Chondrocyte (in vitro differentiated cells): ENCODE measurements around the gene LRRC9. TPM values are rescaled to one million over a fixed set of nuclear protein-coding genes. Genes with fewer than 3 reads are reported as not detected.
"Not testable (repeated sequence)": the region's sequence is repeated elsewhere in the genome, so short reads cannot be mapped to it uniquely, and the experiment has no call there.

Source experiments
- DNase-seq: peaks from one replicate; pipeline ENCODE4 v3.0.0; 2021; ENCODE audit warnings: mixed read lengths, low spot score
- H3K27ac Mint-ChIP-seq: one replicate; pipeline ENCODE4 v1.8.0; 2021; ENCODE audit warnings: mild to moderate bottlenecking, moderate library complexity, mixed read lengths; ENCODE audit not compliant: unreplicated experiment
- H3K27me3 Mint-ChIP-seq: 2 replicates; pipeline ENCODE4 v1.8.0; 2021; ENCODE audit warnings: low read depth, mixed read lengths
- H3K36me3 Mint-ChIP-seq: 2 replicates; pipeline ENCODE4 v1.8.0; 2021; ENCODE audit warnings: low read depth, mixed read lengths
- H3K4me1 Mint-ChIP-seq: 2 replicates; pipeline ENCODE4 v1.8.0; 2021; ENCODE audit warnings: low read depth, mild to moderate bottlenecking, mixed read lengths
- H3K4me3 Mint-ChIP-seq: one replicate; pipeline ENCODE4 v1.8.0; 2021; ENCODE audit warnings: mild to moderate bottlenecking, moderate library complexity, mixed read lengths; ENCODE audit not compliant: unreplicated experiment
- H3K9me3 Mint-ChIP-seq: 2 replicates; pipeline ENCODE4 v1.8.0; 2021; ENCODE audit warnings: low read depth, mixed read lengths
- total RNA-seq: library from RNA; stranded (reverse); gene quantifications from 3 replicates; pipeline ENCODE4 v1.2.1, GENCODE V29; 2021
- TF ChIP-seq, protein P1 (sequence below): fragments of 200-600 bp; sonication (generic); IDR thresholded peaks from 2 replicates; pipeline ENCODE4 v1.5.0; 2021; ENCODE audit warnings: antibody characterized with exemption, mild to moderate bottlenecking, moderate library complexity

The LRRC9 gene
- total RNA-seq, 1 donor from 2014 or later: not detected

DNA sequence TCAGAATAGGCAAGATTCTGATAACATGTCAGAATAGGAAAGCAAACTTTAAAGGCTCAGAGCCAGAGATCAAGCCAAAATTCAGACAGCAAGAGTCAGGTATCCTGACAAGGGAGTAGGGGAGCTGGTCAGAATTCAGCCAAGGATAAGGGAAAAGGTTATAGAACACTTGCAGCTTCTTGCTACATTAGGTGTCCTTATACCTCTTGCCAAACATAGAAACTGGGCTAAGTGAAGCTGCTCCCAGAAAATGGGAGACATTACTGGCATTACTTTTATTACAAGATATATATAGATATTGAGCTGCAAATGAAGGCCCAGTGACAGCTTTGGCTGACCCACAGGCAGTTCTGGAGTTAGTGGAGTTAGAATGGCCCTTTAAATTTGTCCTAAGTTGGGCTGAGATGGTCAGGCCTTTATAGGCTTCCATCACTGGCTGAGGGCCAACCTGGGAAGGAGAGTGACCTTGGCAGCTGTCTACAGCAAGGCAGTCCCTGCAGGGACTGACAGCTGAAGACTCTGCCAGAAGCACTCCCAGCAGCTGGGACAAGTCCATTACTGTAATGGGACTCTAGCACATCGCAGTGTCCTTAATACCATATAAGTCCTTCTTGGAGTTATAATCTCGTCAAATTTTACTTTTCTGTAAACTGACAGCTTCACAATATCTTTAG, 83.0 kb downstream of the LRRC9 start:
- Mint-ChIP-seq H3K4me1 (no peaks in the 10 kb centered on the region), H3K36me3 (no peaks in the 10 kb centered on the region), H3K27me3 (peaks cover 22% of the 10 kb centered on the region), H3K27ac (no peak overlapping the region), H3K4me3 (no peak overlapping the region), H3K9me3 (no peaks in the 10 kb centered on the region)
- DNase-seq: no peak
- TF ChIP-seq, protein P1, sequence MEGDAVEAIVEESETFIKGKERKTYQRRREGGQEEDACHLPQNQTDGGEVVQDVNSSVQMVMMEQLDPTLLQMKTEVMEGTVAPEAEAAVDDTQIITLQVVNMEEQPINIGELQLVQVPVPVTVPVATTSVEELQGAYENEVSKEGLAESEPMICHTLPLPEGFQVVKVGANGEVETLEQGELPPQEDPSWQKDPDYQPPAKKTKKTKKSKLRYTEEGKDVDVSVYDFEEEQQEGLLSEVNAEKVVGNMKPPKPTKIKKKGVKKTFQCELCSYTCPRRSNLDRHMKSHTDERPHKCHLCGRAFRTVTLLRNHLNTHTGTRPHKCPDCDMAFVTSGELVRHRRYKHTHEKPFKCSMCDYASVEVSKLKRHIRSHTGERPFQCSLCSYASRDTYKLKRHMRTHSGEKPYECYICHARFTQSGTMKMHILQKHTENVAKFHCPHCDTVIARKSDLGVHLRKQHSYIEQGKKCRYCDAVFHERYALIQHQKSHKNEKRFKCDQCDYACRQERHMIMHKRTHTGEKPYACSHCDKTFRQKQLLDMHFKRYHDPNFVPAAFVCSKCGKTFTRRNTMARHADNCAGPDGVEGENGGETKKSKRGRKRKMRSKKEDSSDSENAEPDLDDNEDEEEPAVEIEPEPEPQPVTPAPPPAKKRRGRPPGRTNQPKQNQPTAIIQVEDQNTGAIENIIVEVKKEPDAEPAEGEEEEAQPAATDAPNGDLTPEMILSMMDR: no peak

DNA sequence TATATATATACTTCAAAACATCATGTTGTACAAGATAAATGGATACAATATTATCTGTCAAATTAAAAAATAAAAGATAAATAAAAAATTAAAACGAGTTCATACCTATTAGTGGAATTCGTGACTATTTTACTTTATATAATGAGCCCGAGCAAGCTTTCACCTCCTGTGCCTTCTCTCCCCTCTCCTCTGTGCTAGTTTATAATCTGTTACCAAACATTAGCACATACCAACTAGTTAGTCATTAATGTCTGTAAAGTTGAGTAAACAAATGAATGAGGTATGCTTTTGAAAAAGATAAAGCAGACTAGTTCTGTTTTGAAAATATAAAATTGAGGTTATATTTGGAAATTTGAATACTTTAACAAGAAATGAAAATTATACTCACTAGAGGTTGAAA, 84.0 kb downstream of the LRRC9 start:
- Mint-ChIP-seq H3K9me3 (peaks cover under 1% of the 10 kb centered on the region), H3K4me1 (no peaks in the 10 kb centered on the region), H3K4me3 (no peak overlapping the region), H3K36me3 (no peaks in the 10 kb centered on the region), H3K27me3 (peaks cover 22% of the 10 kb centered on the region), H3K27ac (no peak overlapping the region)
- TF ChIP-seq, protein P1: no peak
- no peak for DNase-seq

DNA sequence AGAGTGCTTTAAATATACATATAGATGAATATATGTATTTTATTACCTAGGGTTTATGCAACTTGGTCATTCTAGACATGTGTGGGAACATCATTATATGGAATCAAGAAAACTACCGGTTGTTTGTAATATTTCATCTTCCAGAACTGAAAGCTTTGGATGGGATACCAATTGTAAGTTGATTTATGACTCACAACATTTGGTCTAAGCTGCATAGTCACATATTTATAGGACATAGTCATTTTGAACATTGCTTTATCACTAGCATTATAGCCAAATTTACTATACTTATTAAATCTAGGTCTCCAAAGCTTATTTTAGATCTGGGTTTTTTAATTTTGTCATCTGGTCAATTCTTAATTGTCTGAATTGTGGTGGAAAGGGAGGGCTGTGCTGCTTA, 88.1 kb downstream of the LRRC9 start:
- TF ChIP-seq, protein P1: no peak
- H3K27me3 Mint-ChIP-seq: peaks cover 23% of the 10 kb centered on the region
- H3K4me3 Mint-ChIP-seq: no peak overlapping the region
- H3K4me1 Mint-ChIP-seq: no peaks in the 10 kb centered on the region
- no peak overlapping the region for H3K27ac Mint-ChIP-seq
- H3K9me3 Mint-ChIP-seq: peaks cover 13% of the 10 kb centered on the region
- no peak for DNase-seq
- no peaks in the 10 kb centered on the region for H3K36me3 Mint-ChIP-seq

DNA sequence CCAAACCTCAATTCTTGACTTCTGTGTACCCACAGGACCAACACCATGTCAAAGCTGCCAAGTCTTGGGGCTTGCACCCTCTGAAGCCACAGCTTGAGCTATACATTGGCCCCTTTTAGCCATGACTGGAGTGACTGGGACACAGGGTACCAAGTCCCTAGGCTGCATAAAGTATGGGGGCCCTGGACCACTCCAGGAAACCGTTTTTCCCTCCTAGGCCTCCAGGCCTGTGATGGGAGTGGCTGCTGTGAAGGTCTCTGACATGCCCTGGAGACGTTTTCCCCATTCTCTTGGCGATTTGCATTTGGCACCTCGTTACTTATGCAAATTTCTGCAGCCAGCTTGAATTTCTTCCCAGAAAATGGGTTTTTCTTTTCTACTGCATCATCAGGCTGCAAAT, 90.3 kb downstream of the LRRC9 start:
- not testable (repeated sequence) for H3K4me3 Mint-ChIP-seq, H3K4me1 Mint-ChIP-seq, DNase-seq, H3K27ac Mint-ChIP-seq, H3K36me3 Mint-ChIP-seq
- Mint-ChIP-seq H3K27me3 (peaks cover 20% of the 10 kb centered on the region), H3K9me3 (peaks cover 32% of the 10 kb centered on the region)

DNA sequence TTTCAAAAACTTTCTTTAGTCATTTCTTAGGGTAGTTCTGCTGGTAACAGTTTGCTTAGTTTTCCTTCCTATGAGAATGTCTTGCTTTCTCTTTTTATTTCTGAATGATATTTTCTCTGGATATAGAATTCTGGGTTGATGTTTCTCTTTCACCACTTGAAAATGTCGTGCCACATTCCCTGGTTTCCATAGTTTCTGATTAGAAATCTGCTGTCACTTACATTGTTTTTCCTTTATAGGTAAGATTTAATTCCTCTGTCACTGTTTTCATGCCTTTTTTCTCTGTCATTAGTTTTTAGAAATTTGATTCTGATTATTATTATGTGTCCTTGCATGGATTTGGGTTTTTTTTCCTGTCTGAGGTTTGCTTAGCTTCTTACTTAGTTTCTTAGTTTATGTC, 94.5 kb downstream of the LRRC9 start:
- no peak for DNase-seq
- H3K27me3 Mint-ChIP-seq: peaks cover 17% of the 10 kb centered on the region
- H3K4me3 Mint-ChIP-seq: no peak overlapping the region
- H3K4me1 Mint-ChIP-seq: no peaks in the 10 kb centered on the region
- peaks cover 30% of the 10 kb centered on the region for H3K9me3 Mint-ChIP-seq
- H3K36me3 Mint-ChIP-seq: peaks cover 4% of the 10 kb centered on the region
- TF ChIP-seq, protein P1: no peak
- H3K27ac Mint-ChIP-seq: no peak overlapping the region

DNA sequence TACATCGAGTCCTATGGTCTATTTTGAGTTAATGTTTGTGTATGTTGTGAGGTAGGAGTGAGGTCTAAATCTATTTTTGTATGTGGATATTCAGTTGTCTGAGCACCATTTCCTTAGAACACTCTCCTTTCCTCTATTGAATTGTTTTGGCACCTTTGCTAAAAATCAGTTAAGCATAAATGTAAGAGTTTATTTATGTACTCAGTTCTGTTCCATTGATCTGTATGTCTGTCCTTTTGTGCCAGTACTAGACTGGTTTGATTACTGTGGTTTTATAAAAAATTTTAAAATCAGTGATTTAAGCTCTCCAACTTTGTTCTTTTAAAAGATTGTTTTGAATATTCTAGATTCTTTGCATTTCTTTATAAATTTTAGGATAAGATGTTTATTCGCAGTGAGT, 101.7 kb downstream of the LRRC9 start:
- TF ChIP-seq, protein P1: no peak
- peaks cover 23% of the 10 kb centered on the region for H3K27me3 Mint-ChIP-seq
- peaks cover 2% of the 10 kb centered on the region for H3K36me3 Mint-ChIP-seq
- H3K9me3 Mint-ChIP-seq: no peaks in the 10 kb centered on the region
- H3K4me1 Mint-ChIP-seq: no peaks in the 10 kb centered on the region
- H3K27ac Mint-ChIP-seq: no peak overlapping the region
- no peak for DNase-seq
- no peak overlapping the region for H3K4me3 Mint-ChIP-seq
